Measurements from ENCODE around the gene PPIP5K2. TPM values are rescaled to one million over a fixed set of nuclear protein-coding genes. Genes with fewer than 3 reads are reported as not detected.
"Not testable (repeated sequence)": the region's sequence is repeated elsewhere in the genome, so short reads cannot be mapped to it uniquely, and the experiment has no call there.

PPIP5K2 gene
- polyA plus RNA-seq (2013, experiment 1 of 2; ENCODE audit: insufficient read length), result 34.2 TPM
- polyA plus RNA-seq (2013, experiment 2 of 2; ENCODE audit: insufficient read length), result 36.1 TPM

DNA sequence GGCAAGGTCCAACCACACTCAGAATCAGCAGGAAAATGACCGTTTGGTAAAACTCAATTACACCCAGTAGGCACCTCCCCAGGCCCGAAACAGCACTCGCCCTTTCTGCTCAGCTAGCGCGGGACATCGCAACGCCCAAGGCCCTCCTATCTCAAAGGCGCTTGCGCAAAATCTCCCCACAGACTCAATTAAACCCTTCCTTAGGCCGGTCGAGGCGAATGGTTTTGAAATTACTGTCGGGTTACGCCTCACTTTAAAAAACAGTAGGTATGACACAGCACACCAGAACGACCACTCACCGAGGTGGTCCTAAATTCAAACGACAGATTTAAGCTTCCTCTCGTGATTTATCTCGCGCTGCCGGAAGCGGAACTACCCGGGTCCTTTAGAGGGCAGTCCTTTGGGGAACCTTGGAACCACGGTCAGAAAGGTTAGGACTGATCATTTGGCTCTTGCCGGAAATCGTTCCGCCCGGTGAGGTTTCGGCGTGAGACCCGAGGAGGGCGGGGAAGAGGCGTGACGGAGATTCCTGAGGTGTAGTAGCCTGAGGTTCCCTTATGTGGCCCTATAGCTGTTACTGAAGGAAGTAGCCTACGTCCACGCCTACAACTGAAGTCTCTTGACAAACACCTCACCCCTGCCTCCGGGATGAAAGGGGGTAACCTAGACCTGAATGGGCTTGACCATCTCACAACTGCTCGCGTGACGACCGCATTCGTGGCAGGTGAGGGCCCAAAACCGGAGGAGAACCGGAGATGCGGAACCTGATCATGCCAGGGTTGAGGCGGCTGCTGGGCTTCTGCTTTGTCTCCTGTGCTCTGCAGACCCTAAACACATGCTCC is at the start of gene PPIP5K2, which contains the start of gene GIN1:
Gene PPIP5K2 (plus strand): TSS at position 537 of the 842 bp plus-strand sequence. CDS start 9,289 bp downstream, outside the sequence.
Gene GIN1 (minus strand): TSS at position 374 of the 842 bp plus-strand sequence. CDS start 11,431 bp downstream, outside the sequence.
- peak; percentile 99 for DNase-seq

DNA sequence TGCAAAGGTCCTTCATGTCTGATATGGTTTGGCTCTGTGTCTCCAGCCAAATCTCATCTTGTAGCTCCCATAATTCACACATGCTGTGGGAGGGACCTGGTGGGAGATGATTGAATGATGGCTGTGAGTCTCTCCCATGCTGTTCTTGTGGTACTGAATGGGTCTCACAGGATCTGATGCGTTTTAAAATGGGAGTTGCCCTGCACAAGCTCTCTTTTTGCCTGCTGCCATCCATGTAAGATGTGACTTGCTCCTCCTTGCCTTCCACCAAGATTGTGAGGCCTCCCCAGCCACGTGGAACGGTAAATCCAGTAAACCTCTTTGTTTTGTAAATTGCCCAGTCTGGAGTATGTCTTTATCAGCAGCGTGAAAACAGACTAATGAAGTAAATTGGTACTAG is 46.6 kb upstream of the PPIP5K2 start:
- DNase-seq, result not testable (repeated sequence)

DNA sequence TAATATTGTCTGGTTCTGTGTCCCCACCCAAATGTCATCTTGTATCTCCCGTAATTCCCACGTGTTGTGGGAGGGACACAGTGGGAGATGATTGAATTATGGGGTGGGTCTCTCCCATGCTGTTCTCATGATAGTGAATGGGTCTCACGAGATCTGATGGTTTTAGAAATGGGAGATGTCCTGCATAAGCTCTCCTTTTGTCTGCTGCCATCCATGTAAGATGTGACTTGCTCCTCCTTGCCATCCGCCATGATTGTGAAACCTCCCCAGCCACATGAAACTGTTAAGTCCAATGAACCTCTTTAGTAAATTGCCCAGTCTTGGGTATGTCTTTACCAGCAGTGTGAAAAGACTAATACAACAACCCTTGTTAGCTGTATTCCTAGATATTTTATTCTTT is 44.7 kb upstream of the PPIP5K2 start:
- DNase-seq, result no peak

DNA sequence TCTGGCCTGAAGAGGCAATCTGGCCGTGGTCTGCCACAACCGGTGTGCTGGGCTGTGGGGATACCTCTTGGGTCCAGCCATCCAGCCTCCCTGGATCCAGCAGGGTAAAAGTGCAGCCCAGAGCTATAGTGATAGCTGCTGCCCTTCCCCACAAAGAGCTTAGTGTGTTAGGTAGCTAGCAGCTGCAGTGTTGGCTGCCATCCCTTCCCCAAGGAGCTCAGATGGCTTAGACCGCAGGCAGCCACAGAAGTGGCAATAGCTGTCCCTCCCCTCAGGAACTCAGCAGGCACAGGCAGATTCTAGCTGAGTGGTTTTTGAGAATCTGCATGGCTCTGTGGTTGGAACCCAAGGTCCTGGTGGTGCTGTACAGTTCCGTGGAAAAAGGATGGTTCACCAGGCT is 40.3 kb upstream of the PPIP5K2 start:
- DNase-seq, result no peak

DNA sequence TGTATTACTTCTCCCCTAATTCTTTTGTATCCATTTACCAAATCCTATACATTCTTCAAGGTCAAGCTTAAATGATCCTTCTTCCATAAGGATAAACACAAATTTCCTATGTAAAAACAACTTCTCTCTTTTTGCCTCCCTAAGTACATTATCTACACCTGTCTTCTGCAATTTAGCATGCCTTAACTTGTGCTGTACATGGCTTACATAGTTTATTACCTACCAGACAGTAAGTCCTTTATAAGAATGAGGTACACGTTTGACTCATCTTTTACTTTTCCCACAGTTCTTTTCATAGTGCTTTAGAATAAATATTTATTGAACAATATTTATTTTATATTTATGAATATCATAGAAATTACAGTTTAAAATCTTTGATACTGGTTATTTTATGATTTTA is 33.6 kb upstream of the PPIP5K2 start:
- DNase-seq, result no peak

DNA sequence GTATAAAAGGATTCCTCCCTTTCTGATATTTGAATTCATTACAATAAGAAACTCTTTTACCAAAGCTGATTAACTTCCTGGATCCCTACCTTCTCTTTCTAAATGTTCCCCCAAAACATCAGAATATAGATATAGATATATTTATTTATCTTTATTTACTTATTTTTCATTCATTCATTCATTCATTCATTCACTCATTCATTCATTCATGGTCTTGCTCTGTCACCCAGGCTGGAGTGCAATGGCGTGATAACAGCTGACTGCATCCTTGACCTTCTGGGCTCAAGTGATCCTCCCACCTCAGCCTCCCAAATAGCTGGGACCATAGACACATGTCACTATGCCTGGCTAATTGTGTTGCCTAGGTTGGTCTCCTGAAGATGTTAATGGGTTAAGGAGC is 30.8 kb upstream of the PPIP5K2 start:
- no peak for DNase-seq

DNA sequence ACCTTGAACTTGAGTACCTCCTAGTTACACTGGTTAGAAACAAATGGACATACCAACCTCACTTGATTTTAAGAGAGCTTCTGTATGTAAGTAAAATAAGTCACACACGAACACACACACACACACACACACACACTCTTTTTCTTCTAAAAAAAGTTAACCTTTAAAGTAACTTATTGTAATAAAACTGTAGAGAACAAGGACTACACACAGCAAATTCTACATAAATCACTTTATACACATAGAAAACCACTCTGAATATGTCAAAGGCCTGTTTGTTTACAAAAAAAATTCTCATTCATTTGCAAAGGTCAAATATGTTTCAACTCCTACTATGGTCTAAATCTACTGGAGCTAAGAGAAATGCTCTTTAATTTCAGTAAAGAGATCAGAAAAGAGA is 29.3 kb upstream of the PPIP5K2 start:
- DNase-seq, result no peak

DNA sequence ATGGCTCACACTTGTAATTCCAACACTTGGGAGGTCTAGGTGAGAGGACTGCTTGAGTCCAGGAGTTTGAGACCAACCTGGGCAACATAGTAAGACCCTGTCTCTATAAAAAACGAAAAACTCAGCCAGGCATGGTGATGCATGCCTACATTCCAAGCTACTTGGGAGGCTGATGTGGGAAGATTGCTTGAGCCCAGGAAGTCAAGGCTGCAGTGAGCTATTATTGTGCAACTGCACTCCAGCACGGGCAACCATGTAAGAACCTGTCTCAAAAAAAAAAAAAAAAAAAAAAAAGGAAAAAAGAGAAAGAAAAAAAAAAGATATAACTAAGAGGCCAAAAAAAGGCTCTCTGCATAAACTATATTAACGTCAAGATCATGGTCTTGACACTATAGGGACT is 27.4 kb upstream of the PPIP5K2 start:
- no peak for DNase-seq

DNA sequence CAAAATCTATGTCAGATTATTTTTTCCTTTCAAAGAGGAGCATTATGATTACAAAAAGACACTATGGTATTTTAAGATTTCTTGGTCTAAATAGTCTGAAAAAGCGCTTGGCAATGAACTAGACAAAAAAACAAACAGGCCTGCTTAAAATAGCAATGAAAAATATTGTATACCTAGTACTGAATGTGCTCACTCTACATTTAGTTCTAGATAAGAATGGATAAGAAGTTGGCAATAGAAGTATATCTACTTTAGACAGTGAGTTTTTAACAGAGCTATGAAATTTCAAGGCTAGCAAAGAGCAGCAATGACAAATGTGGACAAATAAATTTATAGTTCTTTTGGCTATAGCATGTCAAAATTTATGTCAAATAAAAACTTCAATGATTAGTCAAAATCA is 26.4 kb upstream of the PPIP5K2 start:
- DNase-seq, result no peak

DNA sequence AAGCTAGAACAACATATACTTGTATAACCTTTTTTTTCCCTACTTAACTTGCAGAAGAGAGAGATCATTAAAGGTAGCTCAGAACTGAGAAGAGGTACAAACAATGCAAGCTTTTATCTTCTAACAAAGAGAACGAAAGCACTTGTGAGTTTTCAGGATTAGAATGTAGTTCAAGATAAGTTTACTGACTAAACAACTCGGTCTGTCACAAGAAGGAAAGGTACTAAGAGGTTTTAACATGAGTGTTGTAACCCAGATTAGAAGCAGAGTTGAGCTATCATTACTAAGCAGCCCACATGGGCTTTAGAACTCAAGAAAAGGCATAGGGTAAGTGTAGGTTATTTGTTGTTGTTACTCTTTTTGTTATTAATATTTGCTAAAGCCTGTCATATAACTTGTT is 25.4 kb upstream of the PPIP5K2 start:
- no peak for DNase-seq

DNA sequence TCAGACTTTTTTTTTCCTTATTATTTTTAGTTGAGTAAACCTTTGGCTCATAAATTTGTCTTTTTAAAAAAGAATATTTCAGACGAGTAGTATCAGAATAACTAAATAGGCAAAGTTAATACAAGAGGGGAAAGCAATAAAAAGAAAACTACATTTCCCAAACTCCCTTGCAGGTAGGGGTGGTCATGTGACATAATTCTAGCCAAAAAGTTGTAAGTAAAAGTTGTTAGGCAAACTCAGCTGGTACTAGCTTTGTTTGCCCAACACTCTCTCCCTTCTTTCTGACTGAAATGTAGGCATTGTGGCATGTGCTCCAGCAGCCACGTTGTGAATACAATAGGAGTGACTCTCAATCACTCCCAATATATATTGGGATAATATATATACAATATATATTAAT is 21.1 kb upstream of the PPIP5K2 start:
- DNase-seq, result no peak

DNA sequence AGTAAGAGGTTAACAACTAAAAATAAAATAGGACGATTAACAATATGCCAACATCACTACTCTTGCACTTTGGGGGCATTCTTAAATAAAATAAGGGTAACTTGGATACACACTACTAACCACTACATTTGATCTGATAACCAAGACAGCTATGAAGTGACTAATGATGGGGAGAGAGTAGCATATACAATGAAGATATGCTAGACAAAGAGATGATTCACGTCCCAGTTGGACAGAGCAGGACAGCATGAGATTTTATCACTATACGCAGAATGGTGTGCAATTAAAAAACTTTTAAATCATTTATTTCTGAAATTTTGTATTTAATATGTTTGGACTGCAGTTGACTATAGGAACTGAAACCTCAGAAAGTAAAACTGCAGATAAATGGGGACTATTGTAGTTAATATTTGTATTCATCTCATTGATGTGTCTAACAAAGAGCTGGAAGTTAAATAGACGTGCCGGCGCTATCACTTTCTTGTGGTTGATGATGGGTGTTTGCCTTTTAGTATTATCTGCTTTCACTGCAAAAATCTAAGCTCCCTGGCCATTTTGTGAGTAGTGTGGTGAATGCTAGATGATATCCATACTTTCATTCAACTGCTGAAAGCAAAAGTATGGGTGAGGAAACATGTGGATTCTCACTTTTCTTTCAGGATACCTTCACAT is 18.9 kb upstream of the PPIP5K2 start:
- DNase-seq, result no peak

DNA sequence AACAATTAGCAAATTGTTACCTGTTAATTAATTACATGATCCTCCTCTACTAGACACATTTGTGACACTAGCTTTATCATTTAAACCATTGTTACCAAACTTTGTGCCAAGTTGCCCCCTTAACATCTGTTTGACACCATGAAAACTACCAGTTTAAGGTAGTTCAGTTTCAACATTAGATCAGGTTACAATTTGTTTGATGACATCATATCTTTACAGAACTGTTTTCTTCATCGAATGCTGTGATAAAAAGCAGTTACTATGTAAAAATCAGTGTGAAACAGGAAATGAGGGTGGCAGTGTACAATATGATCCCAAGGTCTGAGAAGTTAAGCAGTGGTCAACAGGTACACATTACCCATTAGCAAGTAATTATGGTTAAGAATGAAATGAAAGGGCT is 17.9 kb upstream of the PPIP5K2 start:
- no peak for DNase-seq

DNA sequence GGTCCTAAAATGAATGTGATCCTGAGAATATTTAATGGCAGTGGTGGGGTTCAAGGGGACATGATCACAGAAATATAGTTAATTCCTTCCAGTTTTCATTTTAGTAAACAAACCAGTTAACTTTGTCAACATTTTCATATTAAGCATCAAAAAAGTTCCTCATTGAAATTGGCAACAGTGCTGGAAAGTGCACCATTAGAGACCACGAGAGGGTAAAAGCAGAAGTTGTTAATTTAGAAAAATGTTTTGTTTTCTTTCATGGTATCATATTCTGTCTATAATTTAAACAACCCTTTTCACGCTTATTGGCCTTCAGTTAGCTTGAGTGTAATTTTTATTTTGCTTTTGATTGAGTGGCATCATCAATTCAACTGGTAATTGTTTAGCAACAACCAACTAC is 12.0 kb upstream of the PPIP5K2 start:
- DNase-seq, result no peak

DNA sequence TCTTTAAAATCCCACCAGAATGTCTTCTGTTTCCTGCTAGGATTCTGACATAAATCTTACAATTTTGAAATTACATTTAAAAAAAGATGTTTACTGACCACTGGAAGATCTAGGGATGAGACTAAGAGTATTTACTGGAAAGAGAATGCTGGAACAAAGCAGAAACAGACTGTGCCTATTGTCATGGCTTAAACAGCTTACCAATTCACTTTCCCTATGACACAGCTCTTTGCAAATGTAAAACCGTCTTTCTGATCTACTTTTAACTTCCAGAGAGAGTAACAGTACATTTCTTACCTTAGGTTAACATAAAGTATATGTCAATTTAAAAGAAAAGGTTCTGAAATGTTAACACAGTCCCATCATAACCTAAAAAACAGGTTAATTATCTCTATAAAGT is 10.8 kb upstream of the PPIP5K2 start:
- no peak for DNase-seq

DNA sequence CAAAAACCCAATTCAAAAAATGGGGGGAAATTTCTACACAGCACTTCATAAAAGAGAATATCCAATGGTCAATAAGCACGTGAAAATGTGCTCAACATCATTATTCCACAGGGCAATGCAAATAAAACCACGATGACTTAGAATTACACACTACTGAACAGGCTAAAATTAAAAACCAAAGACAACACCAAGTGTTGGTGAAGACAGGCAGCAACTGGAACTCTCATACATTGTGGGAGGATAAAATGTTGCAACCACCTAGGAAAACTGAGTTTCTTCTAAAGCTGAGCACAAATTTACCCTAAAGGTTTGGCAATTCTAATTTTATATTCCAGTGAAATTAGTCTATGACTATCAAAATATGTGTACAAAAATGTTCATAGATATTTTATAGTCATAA is 9.7 kb upstream of the PPIP5K2 start:
- DNase-seq, result no peak

DNA sequence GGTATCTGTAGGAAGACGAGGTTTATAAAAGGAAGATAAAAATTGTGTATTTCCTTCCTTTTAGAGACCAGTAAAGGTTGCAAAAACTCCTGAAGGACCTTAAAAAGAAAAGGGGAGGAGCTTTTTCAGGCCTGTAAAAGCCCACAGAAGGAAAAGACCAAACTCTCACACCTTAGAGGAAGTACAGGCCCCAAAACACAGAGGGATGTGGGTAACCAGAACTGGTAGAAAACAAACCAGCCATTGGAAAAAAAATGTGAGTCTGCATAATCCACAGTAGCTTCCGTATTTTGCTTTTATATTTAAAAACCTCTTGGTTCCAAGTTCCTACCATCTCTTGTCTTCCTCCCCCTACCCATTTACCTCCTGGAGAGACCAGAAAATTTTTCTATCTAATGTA is 8.6 kb upstream of the PPIP5K2 start:
- no peak for DNase-seq

DNA sequence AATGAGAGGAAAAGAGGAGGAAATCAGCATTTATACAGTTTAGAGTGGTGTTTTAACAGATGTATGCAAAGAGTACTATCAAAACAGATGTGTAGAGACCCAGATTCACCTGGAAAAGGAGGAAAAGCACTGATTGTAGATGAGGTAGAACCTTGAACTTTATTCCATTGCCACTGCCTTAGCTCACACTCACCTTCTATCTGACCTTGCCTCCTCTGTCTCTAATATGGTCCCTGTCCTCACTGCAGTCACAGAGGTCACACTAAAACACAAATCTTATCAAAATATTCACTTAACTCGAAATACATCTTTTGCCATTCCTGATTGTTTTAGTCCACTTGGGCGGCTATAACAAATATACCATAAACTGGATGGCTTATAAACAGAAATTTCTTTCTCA is 7.2 kb upstream of the PPIP5K2 start:
- DNase-seq, result no peak

DNA sequence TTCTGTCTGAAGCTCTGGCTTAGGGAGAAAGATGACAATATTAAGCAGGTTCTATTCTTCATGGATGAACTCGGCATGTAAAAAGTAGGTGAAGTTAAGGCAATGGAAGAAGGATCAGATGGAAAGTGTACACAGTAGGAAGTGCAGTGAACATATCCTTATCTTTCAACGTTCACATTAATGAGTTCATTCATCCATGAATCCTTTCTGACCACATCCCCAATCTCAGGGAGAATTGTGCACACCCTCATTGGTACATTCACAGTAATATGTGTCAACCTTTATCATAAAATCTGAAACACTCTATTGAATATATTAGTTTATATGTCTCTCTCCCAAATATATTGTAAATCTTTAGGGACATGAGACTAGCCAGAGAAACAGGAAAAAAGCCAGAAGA is 5.7 kb upstream of the PPIP5K2 start:
- DNase-seq, result no peak

DNA sequence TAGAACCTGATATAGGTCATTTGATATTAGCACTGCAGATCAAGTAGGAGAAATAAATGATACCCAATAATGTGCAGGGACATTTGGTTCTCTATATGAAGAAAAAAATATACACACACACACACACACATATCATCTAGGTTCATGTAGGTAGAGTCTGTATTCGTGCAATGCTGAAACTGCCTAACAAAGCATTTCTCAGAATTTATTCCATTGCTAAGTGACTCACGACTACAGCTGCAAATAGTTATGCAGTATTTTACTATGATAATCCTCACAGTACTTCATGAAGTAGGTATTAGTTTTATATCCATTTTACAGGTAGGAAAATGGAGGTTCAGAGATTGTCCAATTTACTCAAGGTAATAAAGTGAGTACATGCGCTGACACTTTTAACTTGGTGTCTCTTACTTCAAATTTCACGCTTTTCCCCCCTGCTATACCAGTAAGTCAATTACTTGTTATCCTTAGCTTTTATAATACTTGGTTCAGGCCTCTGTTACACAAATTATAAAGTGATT is 2.6 kb upstream of the PPIP5K2 start:
- no peak for DNase-seq

DNA sequence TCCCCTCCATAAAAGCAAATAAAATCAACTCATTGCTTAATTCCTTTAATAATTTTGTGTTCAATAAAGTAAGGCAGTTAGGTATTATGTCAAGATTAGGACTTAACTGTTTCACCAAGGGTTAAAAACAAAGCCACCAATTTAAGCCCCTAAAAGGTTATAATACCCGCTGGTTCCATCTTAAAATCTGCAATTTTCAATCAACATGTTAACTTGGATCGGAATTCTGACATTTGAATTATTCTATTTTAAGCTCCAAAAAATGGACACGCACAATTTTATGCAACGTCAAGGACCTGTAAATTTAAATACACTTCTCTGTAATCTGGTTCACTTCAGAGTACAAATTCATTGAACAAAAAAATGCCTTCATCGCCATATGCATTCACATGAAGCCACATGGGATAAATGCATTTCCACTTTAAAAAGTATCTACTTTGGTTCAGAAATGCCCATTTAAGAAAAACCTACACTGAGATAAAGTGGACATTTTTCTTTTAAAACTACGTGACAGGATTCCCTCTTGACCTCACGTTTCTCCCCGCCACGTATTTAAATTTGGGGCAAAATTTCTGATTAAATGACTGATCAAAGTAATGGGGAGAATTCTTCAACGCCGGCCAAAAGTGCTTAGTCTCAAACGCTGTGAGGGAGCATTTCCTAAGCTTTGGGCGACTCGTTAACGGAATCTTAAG is 884 bp upstream of the PPIP5K2 start:
- DNase-seq, result peak; percentile 12

DNA sequence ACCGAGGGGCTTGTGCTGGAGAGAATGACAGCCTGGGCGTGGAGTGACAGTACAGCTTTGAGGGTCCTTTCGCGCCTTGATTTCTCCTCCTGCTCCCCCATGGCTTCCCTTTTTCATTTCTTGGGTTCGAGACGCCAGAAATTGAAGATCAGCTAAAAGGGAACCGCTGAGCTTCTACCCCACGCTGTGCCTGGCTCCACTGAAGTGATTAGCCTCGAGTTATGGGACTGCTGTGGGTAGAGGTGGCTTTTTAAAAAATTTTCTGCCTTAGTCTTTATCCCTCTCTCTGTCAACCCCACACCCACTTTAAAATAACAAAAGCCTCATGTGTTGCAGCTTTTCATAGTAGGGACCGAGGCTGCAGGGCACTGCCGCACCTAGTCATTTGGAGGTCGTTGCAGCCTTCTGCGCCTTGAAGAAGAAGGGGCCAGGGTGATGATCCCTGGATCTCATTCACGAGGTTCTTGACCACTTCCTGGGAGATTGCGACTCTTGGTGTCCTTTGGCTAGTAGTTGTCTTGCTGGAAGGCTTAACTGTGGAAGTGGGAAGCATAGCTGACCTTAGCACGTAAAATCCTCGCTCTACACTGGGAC is 603 bp downstream of the PPIP5K2 start:
- peak; percentile 19 for DNase-seq

DNA sequence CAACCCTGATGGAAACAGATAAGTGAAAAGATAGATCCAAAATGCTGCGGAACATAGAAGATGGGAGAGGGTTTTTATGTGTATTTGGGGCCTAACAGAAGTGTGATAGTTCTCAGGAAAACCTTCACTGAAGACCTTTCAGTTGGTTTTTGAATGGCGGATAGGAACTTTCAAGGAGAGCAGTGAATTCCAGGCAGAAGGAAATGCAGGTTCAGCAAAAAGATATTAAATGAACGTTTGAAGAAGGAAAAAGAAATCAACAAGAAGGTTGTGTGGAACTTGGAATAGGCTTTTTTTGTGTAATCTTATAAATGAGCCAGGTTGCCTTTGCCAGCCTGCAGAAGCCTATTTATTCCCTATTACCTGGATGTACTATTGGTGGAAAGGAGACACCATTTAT is 2.1 kb downstream of the PPIP5K2 start:
- no peak for DNase-seq

Data from fibroblast of skin of back (primary cell).